ENCODE data around the gene PRDM13.
A peak's percentile ranks its signal among the peaks of the same experiment; 100 is the strongest.
"Not testable (repeated sequence)": the region's sequence is repeated elsewhere in the genome, so short reads cannot be mapped to it uniquely, and the experiment has no call there.

PRDM13 gene

DNA sequence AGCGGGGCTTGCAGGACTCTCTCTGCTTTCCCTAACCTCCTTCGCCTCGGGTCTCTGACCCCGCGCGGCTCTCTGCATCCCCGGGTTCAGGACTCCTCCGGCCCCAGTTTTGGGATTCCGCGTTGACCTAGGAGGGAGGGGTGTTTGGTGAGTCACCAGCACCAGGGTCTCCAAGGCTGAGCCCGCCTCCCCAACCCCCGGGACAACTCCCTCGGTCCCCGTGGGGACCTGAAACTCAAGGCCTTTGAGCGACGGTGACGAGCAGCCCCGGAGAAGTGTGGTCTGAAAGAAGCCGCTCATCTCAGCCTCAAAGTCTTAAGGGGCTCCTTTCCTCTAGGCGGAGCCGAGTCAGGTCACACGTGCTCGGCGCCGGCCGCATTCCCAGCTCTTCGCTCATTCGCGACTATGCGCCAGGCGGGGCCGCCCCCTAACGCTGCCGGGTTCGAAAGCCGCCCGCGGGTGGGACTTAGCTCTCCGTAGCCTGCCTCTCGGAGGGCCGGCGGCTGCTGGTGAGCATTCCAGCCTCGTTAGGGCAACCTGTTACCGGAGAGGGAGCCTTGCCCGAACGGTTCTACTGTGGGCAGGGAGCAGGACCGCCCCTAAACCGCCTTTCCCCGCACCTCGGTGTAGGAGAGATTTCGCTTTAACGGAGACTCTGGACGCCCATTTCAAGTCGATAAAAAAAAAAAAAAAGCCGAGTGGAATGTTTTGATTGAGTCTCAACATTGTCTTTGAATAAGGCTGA lies 3.0 kb upstream of the PRDM13 start:
- peak in 6 of 14 donors; percentile 29 to 67 (median 42) for DNase-seq

DNA sequence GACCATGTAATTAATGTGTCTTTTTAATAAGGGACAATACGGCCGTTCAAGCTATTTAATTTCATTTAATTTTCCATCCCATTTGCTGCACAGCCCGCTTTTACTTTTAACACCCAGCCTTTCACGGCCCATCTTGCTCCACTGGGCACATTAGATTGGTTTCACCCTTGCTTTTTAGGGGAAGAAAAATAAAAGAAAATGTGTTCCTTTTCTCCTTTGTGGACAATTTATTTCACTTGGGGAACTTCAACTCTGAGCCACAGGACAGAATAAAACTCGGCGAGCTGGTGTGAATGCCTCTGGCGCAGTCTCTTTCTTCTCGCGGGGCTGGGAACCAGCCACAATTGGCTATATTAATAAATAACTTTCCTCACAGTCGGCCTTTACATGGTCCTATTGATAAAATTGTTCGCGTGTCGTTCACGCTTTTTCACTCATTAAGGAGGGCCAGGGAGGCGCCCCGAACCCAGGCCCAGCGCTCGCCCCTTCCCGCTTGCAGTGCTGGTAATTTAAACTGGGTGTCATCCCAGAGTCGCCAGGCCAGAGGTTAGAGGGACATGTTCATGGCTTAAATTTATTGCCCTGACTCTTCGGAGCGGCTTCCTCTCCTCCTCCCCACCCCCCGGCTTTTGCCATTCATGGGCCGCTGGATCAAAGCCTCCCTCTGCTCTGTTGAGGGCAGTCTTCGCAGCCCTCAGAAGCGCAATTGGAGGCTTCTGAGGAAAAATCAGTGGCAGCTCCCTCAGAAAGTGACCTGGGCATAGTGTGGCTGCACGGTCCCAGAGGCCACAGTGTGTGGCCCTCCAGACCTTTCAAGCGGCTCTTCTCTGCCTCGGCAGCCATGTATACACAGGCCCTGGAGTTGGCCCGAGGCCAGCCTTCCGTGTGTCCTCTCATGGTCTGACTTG lies 2.2 kb upstream of the PRDM13 start:
- DNase-seq, result peak in 1 of 14 donors; percentile 24

- no peak for DNase-seq
These were observed 1.4 kb upstream of the PRDM13 start for GRCh38 chr6:99605074-99605734.

DNA sequence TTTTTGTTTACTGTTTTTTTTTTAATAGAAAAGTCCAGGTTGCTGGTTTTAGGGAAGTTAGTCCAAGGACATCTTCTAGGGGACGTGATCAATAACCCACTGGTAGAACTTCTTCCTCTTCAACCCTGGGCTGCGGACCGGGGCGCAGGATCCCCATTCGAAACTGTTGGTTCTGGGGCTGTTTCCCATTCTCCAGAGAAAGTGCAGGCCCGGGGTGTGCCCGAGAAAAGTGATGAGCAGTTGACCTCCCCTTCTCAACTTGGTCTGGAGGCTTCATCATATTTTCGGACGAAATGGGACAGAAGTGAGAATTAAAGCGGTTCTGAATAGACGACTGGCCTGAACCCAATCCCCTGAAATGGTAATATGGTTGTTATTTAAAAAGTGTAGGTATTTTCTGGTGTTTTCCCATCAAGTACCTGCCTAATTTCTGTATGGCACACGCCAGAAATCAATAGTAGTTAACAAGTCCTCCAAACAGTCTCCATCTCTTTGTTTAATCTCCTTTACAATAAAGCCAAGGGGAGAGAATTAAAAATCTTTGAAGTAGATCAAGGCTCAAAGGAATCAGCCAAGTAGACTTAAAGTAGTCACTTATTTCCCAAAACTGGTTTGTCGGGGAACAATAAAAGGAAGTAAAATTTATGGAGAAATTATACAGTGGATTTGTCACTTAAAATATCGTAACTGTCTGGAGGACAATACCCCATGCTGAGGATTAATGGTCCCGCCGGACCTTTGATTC lies 550 bp upstream of the PRDM13 start:
- DNase-seq, result no peak

GRCh38 chr6:99607416-99608036 lies 893 bp downstream of the PRDM13 start:
- no peak for DNase-seq

GRCh38 chr6:99608059-99608885 lies 1.6 kb downstream of the PRDM13 start:
- DNase-seq, result no peak

DNA sequence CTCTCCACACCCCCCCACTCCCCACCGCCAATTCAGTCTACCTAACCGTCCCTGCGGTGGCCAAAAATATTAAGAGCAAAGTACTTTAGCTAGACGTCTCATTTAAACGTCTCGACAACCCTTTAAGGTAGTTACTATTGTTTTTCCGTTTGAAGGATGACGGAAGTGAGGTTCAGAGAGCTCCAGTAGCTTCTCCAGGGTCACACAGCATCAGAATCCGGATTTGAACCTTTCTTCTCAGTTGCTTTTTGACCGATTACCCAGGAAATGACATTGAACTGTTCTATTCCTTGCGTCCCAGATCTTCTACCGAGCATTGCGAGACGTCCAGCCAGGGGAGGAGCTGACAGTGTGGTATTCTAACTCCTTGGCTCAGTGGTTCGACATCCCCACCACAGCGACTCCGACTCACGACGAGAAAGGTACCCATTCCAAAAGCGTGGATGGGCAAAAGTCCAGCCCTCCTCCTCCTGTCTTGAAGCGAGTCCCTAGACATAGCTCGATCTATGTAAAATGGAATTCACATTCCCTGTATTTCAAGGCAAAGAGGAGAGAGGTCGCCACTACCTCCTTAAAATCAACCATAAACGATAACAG lies 2.4 kb downstream of the PRDM13 start:
- no peak for DNase-seq

- DNase-seq, result no peak
These were observed 3.4 kb downstream of the PRDM13 start for GRCh38 chr6:99609905-99610489.

DNA sequence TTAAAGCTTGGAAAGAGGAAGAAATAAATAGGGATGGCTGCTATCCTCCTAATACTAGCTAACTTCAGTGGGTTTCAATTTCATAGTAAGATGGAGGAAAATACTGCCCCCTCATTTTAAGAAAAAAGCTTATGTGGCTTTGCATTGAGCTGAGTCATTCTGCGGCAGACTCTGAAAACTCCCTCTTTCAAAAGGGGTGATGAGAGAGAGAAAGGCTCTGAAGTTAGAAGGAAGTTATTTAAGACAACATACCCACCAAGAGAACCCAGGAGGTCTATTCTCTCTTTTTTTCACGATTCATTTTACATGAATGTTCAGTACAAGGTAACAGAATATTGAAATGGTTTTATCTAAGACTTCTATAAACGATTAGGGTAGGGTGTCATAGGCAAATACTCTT lies 4.5 kb downstream of the PRDM13 start:
- no peak for DNase-seq

DNA sequence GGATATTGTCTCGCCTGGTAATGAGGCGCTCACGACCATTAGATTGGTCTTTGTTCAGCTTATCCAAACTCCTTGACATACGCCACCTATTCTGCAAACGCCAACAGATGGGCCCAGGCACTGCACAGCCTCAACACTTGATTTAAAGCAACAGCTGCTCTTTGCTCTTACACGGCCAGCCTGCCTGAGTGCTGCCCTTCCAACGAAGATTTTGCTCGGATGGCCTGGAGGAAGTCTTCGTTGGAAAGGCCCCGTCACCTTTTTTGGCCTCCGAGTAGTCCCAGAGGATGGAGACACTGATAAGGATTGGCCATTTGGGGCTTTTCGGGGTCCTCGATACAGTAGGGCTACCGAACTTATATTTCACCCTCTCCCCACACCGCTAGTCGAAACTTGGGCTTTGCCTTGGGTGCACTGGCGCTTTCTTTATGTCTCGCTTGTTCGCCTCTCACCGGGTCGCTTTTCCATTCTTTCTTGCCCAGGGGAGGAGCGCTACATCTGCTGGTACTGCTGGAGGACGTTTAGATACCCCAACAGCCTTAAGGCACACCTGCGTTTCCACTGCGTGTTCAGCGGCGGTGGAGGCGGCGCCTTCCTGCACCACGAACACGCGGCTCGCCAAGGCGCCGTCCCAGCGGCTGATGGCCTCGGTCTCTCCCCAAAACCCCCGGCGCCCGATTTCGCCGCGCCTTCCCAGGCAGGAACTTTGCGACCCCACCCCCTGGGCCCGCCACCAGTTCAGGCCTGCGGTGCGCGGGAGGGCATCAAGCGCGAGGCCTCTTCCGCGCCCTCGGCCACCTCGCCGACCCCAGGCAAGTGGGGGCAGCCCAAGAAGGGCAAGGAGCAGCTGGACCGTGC lies 6.1 kb downstream of the PRDM13 start:
- DNase-seq, result no peak

DNA sequence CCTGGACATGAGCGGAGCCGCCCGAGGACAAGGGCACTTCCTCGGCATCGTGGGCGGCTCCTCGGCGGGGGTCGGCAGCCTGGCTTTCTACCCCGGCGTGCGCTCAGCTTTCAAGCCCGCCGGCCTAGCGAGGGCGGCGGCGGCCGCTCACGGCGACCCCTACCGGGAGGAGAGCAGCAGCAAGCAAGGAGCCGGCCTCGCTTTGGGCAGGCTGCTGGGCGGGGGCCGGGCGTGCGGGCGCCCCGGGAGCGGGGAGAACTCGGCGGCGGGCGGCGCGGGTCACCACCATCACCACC lies 6.7 kb downstream of the PRDM13 start:
- no peak for DNase-seq

DNA sequence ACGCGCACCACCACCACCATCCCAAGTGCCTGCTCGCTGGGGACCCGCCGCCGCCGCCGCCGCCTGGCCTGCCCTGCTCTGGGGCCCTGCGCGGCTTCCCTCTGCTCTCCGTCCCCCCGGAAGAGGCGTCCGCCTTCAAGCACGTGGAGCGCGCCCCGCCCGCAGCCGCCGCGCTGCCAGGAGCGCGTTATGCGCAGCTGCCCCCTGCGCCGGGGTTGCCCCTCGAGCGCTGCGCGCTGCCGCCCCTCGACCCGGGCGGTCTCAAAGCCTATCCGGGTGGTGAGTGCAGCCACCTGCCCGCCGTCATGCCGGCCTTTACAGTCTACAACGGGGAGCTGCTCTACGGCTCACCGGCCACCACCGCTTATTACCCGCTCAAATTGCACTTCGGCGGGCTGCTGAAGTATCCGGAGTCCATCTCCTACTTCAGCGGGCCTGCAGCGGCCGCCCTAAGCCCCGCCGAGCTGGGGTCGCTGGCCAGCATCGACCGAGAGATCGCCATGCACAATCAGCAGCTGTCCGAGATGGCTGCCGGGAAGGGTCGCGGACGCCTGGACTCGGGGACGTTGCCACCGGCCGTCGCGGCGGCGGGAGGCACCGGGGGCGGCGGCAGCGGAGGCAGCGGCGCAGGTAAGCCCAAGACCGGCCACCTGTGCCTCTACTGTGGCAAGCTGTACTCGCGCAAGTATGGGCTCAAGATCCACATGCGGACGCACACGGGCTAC lies 7.2 kb downstream of the PRDM13 start:
- DNase-seq, result no peak

- DNase-seq, result no peak
These were observed 8.0 kb downstream of the PRDM13 start for GRCh38 chr6:99614430-99615186.

DNA sequence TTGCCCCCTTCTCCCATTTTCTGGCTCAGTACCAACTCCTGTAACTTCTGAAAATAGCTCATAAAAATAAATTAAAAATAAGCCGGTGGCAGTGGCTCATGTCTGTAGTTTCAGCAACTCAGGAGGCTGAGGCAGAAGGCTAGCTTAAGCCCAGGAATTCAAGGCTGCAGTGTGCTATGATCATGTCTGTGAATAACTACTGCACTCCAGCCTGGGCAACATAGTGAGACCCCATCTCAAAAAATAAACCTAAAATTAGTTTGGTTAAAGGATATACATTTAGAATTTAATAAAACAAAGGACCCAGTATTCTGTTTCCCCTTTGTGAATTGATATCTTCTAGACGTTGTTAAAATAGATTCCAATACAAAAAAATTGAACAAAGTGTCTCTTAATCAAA lies 10.5 kb downstream of the PRDM13 start:
- DNase-seq, result no peak

DNA sequence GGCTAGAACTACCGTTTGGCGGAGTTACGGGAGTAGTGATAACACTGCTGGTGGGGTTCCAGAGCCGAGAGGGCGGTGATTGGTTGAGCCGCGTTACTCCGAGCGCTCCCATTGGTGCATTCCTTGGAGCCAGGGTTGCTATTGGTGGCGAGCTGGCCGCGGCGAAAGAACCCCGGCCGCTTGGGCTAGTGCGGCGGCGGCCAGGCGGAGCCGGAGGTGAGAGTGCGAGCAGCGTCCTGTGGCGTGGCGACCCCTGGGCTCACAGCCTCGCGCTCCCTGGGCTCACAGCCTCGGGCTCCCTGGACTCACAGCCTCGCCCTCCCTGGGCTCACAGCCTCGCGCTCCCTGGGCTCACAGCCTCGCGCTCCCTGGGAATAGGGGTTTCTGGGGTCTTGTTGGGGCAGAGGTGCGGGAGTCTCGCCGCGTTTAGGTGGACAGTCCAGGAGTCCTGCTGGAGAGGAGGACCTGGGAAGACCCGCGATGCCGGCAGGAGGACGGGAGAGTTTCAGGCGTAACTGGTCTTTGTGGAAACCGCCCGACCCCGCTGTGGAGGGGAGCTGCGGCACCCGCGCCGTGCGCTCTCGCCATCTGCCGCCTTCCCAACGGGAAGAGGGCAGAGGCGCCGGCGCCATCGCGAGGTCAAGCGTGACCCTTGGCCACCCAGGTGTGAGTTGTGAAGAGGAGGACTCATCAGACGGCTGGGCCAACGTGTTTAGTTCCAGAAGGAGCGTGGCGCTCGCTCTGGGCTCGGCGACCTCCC lies 12.2 kb downstream of the PRDM13 start:
- no peak for DNase-seq

DNA sequence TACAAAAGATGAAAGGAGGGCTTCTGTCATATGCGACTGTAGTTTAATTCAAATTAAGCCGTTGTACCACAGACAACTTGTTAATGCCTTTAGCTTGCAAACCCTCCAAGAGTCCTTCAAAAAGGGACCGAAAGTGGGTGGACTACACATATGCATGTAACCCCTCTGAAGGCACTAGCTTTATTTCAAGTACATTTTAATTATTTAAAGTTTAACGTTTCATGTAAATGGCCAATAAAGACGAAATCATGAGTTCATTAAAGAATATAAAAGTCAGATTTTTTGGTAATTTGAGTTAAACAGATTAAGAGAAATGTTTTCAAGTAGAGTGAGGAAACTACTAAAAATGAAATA lies 12.8 kb downstream of the PRDM13 start:
- DNase-seq, result no peak

DNA sequence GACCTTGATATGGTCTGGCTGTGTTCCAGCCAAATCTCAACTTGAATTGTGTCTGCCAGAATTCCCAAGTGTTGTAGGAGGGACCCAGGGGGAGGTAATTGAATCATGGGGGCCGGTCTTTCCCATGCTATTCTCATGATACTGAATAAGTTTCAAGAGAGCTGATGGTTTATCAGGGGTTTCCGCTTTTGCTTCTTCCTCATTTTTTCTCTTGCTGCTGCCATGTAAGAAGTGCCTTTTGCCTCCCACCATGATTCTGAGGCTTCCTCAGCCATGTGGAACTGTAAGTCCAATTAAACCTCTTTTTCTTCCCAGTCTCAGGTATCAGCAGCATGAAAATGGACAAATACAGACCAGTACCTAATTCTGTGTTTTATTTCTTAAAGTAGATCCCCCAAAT lies 15.4 kb downstream of the PRDM13 start:
- not testable (repeated sequence) for DNase-seq

Measured in C1 segment of cervical spinal cord (tissue), 14 donors.